GM12874 (cell line): ENCODE results near the gene ADAMTS2.

Experiments used
- CTCF ChIP-seq: IDR thresholded peaks from 2 replicates; pipeline ENCODE4 v1.5.1; 2011; ENCODE audit warnings: low read depth, mild to moderate bottlenecking, control low read depth, low read length, moderate library complexity; ENCODE audit not compliant: insufficient read depth

ADAMTS2 gene

GRCh38 chr5:179210478-179210877 is 134.8 kb downstream of the ADAMTS2 start:
- TF ChIP-seq CTCF, result no peak

- no peak for TF ChIP-seq CTCF
These were observed 135.7 kb downstream of the ADAMTS2 start for GRCh38 chr5:179209359-179210150.

GRCh38 chr5:179208706-179209358 is 136.4 kb downstream of the ADAMTS2 start:
- no peak for TF ChIP-seq CTCF

GRCh38 chr5:179207920-179208705 is 137.1 kb downstream of the ADAMTS2 start:
- no peak for TF ChIP-seq CTCF

GRCh38 chr5:179207470-179207869 is 137.8 kb downstream of the ADAMTS2 start:
- no peak for TF ChIP-seq CTCF

- TF ChIP-seq CTCF, result no peak
These were observed 138.9 kb downstream of the ADAMTS2 start for GRCh38 chr5:179206366-179206765.

GRCh38 chr5:179205277-179205676 is 140.0 kb downstream of the ADAMTS2 start:
- no peak for TF ChIP-seq CTCF
